ENCODE measurements around the gene NRIP2.
"Not testable (repeated sequence)": the region's sequence is repeated elsewhere in the genome, so short reads cannot be mapped to it uniquely, and the experiment has no call there.

The NRIP2 gene, protein sequence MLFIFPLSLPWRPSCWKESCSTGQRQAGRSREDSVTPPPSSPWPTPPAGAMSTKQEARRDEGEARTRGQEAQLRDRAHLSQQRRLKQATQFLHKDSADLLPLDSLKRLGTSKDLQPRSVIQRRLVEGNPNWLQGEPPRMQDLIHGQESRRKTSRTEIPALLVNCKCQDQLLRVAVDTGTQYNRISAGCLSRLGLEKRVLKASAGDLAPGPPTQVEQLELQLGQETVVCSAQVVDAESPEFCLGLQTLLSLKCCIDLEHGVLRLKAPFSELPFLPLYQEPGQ

DNA sequence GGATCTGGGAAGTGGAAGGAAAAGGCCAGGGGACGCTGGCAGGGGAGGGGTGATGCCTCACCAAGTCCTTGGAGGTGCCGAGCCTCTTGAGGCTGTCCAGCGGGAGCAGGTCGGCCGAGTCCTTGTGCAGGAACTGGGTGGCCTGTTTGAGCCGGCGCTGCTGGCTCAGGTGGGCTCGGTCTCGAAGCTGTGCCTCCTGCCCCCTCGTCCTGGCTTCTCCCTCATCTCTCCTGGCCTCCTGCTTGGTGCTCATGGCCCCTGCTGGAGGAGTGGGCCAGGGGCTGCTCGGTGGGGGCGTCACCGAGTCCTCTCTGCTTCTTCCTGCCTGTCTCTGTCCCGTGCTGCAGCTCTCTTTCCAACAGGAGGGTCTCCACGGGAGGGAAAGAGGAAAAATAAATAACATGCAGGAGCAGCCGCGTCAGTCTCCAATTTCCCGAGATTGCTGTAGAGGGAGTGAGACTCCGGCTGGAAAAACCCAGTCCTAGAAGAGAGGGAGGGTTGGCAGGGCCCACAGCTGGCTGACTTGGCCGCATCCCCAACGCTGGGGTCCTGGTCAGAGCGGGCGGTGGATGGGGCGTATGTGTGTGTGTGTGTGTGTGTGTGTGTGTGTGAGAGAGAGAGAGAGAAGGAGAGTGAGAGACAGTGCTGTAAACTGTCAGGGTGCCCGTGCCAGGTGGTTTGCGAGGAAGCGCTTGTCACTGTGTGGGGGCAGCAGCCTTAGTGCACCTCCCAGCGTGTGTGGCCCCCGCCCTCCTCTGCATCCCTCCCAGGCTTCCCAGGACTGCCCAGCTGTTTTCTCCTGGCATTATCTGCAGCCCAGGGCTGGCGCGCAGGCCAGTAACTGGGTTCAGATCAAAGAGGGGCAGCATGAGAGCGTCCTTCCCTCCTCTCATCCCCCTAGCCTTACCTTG, at the start of gene NRIP2:
Gene NRIP2 (minus strand): TSS at position 455 of the 911 bp plus-strand sequence. CDS start 52 bp downstream, at position 403.
- in situ Hi-C loops (cut with MboI; ENCODE audit: low sequenced_read_pairs): no loop called here

DNA sequence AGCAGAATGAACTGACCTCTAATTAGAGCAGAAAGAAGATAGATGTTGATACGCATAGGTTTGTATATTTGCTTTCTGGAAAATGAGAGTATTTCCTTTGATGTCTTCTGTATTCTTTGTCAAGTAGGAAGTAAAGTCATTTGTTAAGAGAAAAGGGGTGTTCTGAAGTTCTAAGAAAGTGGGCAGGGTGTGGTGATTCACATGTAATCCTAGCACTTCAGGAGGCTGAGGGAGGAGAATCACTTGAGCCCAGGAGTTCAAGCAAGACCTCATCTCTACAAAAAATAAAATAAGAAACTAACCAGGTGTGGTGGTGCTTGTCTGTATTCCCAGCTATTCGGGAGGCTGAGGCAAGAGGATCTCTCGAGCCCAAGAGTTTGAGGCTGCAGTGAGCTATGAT, 45.0 kb upstream of the NRIP2 start:
- in situ Hi-C loops (cut with MboI; ENCODE audit: low sequenced_read_pairs): no loop called here

DNA sequence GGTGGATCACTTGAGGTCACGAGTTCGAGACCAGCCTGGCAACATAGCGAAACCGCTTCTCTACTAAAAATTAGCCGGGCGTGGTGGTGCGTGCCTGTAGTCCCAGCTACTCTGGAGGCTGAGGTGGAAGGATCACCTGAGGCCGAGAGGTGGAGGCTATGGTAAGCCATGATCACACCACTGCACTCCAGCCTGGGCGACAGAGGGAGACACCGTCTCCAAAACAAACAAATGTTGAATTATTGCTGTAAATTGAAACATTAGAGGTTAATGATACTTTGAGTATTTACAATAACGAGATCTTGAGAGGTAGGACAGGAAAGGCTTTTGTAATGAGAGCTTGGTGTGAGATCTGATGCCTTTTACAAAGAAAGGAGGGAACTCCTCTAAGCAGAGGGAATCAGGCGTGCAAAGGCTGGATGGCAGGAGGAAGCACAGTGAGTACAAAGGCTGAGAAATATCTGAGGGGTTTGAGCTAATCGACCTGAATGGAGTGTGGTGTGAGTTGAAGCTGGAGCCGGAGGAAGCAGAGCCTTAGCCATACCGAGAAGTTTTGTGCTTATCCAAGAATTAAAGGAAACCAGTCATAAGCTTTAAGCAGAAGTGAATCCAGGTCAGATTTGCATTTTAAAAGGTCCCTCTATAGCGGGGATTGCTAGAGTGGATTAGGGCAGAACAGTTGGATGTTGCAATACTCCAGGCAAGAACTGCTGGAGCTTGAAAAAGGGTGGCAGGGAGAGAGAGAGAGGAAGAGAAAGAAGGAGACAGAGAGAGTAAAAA, 43.3 kb upstream of the NRIP2 start:
- in situ Hi-C loops (cut with MboI; ENCODE audit: low sequenced_read_pairs): no loop called here

DNA sequence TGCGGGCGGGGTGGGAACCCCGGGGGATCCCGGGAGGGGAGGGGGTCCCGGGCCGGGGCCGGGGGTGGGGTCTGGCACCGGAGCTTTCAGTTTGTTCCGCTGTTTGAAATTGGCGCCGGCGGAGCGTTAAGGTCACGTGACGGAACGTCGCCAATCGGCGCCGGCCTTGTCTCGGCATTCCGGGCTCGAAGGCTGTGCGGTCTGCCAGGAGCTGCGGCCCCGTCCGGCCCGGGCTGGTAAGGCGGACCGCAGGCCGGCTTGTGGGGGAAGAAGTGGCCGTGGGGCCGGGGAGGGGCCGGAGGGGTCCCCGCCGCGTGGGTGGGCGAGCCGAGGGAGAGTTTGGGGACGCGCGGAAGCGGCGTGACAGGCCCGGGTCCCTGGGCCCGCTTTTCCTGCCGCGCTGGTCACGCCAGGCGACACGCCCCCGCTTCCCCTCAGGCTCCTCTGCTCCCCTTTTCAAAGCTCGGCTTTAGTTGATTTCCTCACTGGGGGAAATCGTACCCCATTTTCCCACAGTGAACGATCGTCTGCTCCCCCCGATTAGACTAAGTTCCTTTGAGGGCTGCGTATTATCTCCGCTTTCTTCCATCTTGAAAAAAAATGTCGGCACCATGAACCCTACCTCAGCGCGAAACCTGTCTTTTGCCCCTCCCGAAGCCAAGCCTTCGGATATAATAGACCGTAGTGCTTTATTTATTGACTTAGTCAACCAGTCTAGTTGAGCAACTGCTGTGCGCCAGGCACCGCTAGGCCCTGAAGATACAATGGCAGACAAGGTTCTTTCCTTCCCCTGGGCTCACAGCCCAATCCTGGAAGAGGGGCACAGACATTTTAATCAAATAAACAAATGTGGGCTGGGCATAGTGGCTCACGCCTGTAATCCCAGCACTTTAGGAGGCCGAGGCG, 42.5 kb upstream of the NRIP2 start, which contains the start of the genes FOXM1 and RHNO1:
Gene FOXM1 (minus strand): TSS at position 128 of the 906 bp plus-strand sequence. CDS start 2,696 bp downstream, outside the sequence.
Gene RHNO1 (plus strand): TSS at position 177 of the 906 bp plus-strand sequence. CDS start 8,144 bp downstream, outside the sequence.
- in situ Hi-C loops (cut with MboI; ENCODE audit: low sequenced_read_pairs): no loop called here

DNA sequence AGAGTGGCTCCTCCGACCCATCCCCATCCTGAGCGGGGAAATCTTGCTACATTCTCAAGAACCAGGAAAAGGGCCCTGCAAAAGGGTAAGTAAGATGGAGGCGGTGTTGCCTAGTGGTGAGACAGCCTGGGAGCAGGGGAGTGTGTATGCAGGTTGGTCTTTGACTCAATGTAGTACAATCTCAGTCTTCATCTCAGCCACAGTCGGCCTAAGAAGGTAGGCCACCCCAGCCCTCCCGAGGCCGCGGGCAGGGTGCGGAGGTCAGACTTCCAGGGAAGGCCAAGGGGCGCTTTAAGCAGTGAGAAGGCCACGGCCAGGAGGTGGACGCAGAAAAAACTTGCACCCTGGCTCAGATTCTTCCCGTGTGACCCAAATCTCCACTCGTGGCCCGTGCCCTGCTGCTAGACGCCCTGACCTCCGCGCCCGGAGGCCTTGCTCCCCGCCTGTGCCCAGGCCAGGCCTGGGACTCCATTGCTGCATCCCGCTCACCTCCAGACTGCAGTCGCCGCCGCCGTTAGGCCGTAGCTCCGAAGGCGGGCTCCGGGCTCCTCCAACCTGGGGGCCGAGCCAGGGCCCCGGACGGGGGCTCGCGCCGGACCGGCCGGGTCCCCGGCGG, 41.7 kb upstream of the NRIP2 start:
- in situ Hi-C loops (cut with MboI; ENCODE audit: low sequenced_read_pairs): no loop called here

DNA sequence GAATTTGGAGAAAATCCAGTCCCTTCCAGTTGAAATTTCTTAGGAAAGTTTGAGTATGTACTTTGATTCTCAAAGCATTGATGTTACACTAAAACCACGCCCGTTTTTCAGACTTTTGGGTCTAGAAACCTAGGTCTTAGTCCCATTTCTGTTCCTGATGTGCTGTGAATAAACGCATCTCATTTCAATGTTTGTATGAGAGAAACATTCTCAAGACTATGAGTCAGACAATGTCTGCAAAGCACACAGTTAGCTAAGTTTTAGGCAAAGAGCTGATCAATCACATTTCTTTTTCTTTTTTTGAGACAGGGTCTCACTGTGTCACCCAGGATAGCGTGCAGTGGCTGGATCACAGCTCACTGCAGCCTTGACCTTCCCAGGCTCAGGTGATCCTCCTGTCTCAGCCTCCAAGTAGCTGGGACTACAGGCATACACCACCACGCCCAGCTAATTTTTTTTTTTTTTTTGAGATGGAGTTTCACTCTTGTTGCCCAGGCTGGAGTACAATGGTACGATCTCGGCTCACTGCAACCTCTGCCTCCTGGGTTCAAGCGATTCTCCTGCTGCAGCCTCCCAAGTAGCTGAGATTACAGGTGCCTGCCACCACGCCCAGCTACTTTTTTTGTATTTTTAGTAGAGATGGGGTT, 34.3 kb upstream of the NRIP2 start:
- in situ Hi-C loops (cut with MboI; ENCODE audit: low sequenced_read_pairs): not testable (repeated sequence)

DNA sequence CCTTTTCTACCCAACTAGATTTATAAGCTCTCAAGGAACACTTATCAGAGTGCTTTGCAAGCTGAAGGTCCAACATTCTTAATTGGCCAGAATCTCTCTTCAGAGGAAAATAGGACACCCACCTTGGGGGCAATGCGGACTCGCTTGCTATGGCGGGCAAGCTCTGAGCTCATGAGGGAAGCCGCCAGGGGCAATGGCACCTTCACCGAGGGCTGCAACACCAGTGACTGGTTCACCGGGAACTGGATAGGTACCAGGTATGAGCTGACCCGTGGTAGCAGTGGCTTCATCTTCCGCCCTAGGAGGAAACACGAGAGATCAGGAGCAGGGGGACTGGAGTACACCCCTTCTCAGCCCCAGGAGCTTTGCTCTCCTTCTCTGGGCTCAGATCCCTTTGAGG, 29.4 kb upstream of the NRIP2 start:
- in situ Hi-C loops (cut with MboI; ENCODE audit: low sequenced_read_pairs): no loop called here

DNA sequence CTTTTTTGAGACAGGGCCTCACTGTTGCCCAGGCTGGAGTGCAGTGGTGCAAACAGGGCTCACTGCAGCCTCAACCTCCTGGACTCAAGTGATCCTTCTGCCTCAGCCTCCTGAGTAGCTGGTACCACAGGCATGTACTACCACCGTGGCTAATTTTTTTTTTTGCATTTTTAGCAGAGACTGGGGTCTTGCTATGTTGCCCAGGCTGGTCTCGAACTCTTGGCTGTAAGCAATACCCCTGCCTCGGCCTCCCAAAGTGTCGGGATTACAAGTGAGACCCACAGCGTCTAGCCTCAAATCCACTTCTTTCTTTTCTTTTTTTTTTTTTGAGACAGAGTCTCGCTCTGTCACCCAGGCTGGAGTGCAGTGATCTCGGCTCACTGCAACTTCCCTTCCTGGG, 28.6 kb upstream of the NRIP2 start:
- in situ Hi-C loops (cut with MboI; ENCODE audit: low sequenced_read_pairs): not testable (repeated sequence)

DNA sequence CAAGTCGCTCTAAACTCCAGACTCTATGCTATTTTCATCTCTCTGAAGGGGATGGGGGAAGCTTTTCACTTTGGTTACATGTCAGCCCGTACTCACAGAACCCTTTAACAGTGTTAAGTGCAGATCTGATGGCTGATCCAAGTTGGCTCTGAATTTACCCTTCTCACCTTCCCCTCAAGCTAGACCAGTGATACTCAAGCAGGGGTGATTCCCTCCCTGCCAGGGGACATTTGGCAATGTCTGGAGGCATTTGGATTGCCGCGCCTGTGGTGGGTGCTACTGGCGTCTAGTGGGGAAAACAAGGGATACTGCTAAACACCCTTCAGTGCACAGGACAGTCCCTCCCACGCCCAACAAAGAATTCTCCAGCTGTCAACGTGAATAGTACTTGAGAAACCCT, 28.0 kb upstream of the NRIP2 start:
- in situ Hi-C loops (cut with MboI; ENCODE audit: low sequenced_read_pairs): no loop called here

DNA sequence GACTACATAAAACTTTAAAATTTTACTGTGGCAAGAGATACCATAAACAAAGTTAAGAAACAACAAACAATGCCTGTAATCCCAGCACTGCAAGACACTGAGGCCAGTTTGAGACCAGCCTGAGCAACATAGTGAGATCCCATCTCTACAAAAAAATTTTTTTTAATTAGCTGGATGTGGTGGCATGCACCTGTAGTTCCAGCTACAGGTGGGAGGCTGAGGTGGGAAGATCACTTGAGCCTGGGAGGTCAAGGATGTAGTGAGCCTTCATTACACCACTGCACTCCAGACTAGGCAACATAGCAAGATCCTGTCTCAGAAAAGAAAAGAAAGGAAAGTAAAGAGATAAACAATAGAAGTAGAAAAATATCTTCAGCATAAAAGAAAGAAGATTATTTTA, 25.3 kb upstream of the NRIP2 start:
- in situ Hi-C loops (cut with MboI; ENCODE audit: low sequenced_read_pairs): no loop called here

DNA sequence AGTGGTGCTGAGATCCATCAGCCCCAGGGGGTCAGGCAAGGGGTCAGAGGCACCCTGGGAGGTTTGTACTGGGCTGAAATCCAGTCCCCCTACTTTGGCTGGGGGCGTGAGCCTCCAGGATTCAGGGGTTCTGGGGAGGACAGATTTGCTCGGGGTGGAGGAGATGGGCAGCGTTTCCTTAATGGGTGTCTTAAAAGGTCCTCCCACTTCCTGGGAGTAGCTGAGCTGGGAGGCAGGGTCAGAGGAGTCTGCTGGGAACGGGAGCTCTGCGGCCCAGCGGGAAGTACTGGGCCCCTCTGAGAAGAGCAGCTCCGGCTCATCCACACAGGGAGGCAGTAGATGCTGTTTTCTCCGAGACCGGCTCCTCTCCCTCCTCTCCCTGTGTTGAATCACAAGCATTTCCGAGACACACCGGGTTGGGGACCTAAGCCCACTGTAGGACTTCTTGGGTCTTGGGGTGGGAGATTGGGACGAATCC, 24.1 kb upstream of the NRIP2 start:
- in situ Hi-C loops (cut with MboI; ENCODE audit: low sequenced_read_pairs): no loop called here

DNA sequence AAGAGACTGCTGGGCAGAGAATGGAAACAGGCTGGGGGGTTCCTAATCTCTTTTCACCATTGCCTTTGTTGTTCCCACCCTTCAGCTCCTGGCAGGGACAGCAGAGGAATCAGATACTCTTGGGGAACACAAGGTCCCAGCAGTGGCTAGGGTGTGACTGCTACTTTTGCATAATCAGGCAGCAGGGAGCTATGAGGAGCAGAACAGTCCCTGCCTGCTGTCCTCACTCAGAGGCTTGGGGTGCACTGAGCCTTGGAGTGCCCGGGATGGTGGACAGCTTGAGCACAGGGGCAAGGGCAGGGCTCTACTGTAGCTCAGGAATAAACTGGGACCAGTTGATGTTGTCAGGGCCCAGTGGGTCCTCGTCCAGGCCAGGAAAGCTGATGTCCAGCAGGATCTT, 23.5 kb upstream of the NRIP2 start:
- in situ Hi-C loops (cut with MboI; ENCODE audit: low sequenced_read_pairs): no loop called here

DNA sequence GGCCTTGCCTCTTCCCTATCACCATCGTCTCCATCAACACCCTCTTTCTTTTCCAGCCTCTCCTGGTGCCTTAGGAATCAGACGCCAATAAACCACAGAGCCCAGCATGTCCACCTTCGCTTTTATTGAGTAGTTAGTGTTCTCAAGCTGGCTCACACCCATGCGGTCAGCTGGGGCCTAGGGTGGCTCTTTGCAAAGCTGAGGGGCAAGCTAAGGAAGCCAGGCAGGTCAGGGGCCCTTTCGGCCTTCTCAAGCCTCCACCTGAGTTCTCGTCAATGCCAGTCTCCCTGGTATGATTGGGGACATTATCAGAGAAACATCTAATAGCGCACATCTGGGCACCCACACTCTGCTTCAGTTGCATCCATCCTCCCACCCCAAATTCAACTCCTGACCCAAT, 22.7 kb upstream of the NRIP2 start:
- in situ Hi-C loops (cut with MboI; ENCODE audit: low sequenced_read_pairs): no loop called here

DNA sequence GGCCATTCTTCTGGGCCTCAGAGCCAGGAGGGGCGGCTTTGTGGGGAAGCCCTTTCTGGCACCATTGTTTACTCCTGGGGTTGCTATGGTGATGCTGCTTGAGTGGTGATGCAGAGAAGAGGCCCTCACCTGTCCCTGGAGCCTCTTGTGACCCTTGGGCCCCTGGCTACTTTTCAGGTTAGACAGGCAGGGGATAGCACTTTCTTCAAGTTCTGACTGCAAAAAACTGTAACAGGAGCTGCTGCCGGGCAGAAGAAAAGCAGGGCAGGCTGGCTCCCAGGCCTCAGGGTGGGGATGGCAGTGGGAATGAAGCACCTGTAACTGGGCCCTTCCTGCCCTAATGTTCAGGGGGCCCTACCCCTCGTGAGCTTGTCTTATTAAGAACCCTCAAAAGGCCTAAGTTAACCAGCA, 22.2 kb upstream of the NRIP2 start, which contains the start of gene TEX52:
Gene TEX52 (minus strand): TSS at position 19 of the 411 bp plus-strand sequence. CDS start 13 bp downstream, at position 6.
- in situ Hi-C loops (cut with MboI; ENCODE audit: low sequenced_read_pairs): no loop called here

DNA sequence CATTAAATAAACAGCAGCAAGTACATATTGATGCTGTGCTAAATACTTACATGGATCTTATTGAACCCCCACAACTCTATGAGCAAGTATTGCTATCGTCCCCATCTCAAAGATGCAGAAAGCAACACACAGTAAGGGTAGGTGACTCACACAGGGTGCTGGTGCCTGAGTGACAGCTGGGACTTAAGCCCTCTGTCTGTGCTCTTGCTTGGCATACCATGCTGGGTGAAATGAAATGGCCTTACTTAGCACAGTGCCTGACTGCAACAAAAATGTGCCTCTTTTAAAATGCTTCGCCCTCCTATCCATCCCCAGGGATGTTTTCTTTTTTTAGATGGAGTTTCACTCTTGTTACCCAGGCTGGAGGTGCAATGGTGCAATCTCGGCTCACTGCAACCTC, 21.2 kb upstream of the NRIP2 start:
- in situ Hi-C loops (cut with MboI; ENCODE audit: low sequenced_read_pairs): no loop called here

DNA sequence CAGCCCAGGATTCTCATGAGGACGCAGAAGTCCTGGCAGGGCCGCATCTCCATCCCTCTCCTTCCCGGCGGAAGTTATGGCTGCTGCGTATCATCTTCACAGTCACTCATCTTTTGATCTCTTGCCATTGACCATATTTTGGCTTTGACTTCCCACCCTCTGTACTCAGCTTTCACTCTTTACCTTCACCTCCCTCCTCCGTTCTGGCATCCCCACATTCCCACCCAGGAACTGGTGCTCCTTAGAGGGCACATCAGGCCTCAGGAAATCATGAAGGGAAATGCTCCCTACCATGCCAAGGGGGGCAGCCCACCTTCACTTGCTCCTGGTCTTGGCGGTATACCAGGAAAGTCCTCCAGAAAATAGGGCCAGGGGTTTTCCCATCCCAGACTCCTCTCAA, 20.7 kb upstream of the NRIP2 start:
- in situ Hi-C loops (cut with MboI; ENCODE audit: low sequenced_read_pairs): no loop called here

DNA sequence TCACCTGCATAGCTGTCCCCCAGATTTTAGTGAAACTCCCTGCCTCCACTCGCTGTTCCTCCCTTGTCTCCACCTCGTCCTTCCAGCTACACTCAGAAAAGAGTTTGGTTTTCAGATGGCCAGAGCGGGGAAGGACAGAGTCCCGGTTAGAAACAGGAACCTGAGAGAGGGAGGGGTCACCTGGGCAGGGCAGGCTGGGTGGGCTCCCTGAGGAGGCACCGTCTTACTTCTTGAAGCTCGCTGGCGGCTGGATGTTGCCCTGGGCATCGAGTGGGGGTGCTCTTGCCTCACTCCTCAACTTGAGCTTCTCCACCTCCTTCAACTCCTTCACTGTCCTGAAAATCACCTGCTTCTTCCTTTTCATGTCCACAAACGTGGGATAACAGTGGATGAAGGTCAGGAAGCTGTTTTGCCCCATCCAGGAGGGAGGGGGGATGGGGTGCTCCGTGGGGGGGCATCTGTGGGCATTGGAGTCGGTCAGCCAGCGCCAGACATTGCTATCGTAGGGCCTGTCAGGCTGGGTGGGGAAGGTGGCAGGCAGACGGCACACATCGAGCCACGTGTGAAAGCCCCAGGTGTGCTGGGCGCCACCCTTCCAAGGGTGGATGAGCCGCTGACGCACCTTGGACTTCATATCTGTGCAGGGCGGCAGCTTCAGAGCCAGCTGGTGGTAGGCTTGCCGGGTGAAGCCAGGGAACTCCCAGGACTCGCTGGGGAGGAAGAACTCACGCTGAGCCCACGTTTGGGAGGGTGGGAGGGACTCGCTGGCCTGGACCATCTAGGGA, 20.0 kb upstream of the NRIP2 start:
- in situ Hi-C loops (cut with MboI; ENCODE audit: low sequenced_read_pairs): no loop called here

DNA sequence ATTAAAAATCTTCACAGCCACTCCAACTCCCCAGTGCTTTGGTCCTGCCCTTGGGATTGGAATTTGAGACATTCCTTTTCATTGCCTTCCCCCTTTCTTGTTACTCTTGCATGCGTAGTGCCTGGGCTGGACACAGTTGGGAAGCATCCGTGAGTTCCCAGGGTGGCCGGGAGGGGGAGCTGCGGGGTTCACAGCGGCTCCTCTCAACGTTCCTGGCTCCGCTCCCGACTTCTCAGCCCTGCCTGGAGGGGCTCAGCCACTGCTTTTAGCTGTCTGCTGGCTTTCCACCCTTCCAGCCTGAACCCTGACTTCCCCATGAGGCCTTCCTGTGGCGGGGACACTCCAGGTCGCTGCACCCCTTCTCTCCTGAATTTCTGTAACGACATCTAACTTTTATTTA, 18.8 kb upstream of the NRIP2 start:
- in situ Hi-C loops (cut with MboI; ENCODE audit: low sequenced_read_pairs): no loop called here

All from HL-60/S4 treated with phorbol 12-myristate 13-acetate at 8.2 ng/mL for 4 days and 3 days (cell line).